Left ventricle myocardium superior (tissue), 1 donor: ENCODE data around the gene SPDEF. TPM values are rescaled to one million over a fixed set of nuclear protein-coding genes. Genes with fewer than 3 reads are reported as not detected.

Source experiments
- ATAC-seq: fragments of 200-7000 bp; cut with Tn5 transposase; one replicate; pipeline ENCODE4 v1.9.1; 2020; ENCODE audit warnings: mild to moderate bottlenecking, moderate library complexity
- DNase-seq: peaks from one replicate; pipeline ENCODE4 v3.0.0-alpha.2; 2020
- intact Hi-C: fragments of 100-400 bp; cut with micrococcal nuclease; formaldehyde crosslinking; loops from one replicate; pipeline ENCODE4 v1.11.0; 2022
- long read RNA-seq: library from polyadenylated mRNA; unstranded; transcript quantifications from one replicate; pipeline ENCODE4 v2.0.0, GENCODE V29; 2021
- total RNA-seq: library from RNA; stranded (reverse); fragmentation: NEBNext Ultra II Directional; extraction: Animal tissue kit (Norgen Biotek cat#: 25700); gene quantifications from one replicate; pipeline ENCODE4 v1.2.1, GENCODE V29; 2021
- donor health status: DM: no; HTN: yes; CAD: no; lungs with severe emphysema.

The SPDEF gene
- total RNA-seq, result not detected
- long read RNA-seq, result 0 reads

DNA sequence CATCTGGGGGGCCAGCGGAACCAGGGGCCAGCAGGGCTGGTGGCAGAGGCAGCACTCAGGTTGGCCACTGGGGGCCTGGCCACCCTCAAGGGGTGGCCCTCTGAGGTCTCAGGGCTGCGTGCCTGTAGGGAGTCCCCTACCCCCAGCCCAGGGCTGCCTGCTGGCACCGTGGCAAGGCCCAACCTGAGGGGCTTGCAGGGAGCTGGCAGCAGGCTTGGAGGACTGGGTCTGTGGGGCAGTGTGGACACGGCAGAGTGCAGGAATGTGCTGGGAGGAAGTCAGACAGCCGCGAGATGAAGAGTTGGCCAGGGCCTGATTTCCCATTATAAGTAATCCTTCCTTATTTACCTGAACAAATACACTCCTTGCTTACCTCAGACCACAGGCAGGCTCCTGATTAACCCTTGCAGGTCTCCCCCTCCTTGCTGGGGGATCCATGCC, at the start of gene SPDEF:
SPDEF (minus strand) TSS at position 299 of the 441 bp plus-strand sequence. CDS start 11,874 bp downstream, outside the sequence.
- intact Hi-C loops, result no loop called here
- ATAC-seq (no peak), DNase-seq (no peak)

DNA sequence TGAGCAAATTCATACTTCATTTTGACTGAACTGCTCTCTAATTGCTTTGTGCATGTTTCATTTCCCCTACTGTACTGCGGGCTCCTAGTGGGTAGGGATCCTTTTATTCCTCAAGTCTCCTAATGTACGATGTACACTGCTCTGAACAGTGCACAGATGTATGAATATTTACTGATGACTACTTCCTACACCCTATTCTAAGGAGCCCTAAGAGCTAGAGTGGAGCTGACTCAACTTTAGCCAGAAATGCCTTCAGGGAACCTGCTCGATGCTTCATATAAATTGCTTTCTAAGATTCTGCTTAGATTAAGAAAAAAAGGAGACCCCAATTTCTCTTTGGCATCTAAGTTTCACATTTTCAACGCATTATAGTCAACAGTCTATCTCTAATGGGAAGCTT, 47.6 kb upstream of the SPDEF start:
- ATAC-seq (no peak), DNase-seq (no peak)
- intact Hi-C loops, result loop anchor here (10.0 kb wide), 1 partner anchor 149 kb away; no protein-coding TSS in a partner anchor

DNA sequence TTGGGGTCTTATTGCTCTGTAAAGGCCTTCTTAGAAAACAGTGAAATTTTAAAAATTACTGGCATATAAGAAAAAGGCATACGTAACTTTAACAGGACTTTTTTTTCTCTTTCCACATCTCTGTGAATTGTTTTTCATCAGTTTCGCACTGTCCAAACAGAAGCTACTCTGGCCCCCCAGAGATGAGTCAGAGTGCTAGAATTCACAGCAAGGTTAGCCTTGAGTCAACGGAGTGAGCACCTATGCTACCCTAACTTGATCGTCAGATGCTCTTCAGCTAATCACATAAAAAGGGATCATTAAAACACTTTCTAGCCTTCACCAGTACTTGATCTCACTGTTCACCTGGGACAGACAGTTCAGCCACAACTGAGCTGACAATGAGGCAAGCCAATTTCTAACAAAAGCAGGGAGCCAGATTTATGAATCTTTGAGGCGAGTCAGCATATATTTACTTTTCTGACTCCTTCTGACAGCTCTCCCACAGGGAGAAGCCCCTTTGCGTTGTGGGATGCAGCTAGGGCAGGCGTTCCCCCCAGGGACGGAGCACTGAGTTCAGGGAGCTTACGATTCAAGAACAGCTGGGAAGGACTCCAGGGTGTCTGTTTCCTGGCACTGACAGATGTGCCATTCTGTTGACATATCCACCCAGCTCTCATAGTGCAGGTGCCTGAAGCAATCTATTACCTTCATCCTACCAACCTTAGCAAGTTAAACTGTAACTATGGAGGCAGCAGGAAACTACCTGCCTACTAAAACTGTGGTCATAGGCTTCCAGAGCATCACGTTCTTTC, 46.4 kb upstream of the SPDEF start:
- DNase-seq (no peak), ATAC-seq (peak; percentile 49)
- intact Hi-C loops, result loop anchor here (10.0 kb wide), 1 partner anchor 148 kb away; no protein-coding TSS in a partner anchor

DNA sequence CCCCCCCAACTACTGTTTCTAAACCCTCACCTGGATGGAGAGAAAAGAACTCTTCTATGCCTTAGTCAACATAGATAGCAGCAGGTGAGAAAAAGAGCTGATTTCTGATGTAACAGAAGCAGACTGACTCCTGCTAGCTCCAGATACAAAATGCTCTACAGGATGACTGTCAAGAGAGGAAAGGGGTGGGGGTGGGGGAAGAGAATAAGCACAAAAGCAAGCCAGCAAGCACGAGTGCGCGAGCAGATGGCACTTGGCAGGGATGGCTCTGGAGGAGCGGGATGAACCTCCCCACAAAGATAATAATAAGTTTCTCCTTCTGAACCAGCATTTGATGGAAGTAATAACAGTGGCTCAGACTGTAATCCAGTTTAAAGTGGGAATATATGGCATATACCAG, 45.6 kb upstream of the SPDEF start:
- ATAC-seq, result peak; percentile 59
- intact Hi-C loops, result loop anchor here (10.0 kb wide), 1 partner anchor 147 kb away; no protein-coding TSS in a partner anchor
- DNase-seq, result peak; percentile 47

DNA sequence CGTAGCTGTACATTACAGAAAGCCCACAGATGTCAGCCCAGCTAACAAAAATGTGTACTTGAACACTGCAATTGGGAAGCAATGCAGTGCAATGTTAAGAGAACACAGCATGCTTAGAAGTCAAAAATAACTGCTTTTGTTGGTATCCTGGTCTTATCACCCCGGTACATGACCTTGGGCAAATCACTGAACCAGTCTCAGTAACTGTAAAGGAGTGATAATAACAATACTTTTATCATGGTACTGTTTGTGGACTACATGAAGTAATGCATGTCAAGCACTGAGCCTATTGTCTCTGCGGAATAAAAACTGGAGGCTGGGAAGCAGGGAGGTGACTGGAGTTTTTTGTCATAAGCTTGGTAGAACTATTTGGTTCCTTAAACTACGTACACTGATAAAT, 44.7 kb upstream of the SPDEF start:
- ATAC-seq, result peak; percentile 57
- DNase-seq, result no peak
- intact Hi-C loops, result loop anchor here (10.0 kb wide), 1 partner anchor 146 kb away; no protein-coding TSS in a partner anchor

DNA sequence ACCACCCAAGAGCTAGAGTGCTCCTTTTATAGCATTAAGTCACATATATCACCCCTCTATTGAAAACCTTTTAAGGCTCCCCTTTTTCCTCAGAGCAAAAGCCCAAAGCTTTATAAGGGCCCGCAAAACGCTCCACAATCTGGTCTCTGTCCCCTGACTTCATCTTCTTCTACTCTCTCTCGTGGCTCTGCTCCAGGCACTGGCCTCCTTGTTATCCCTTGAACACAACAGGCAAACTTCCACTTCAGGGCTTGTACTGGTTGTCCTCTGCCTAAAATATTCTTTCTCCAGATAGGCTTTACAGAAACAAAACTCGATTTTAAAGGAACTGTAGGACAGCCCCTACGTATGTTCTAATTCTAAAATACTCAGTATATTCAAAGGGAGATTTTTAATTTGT, 44.0 kb upstream of the SPDEF start:
- ATAC-seq (peak; percentile 63), DNase-seq (peak; percentile 53)
- intact Hi-C loops, result loop anchor here (10.0 kb wide), 1 partner anchor 145 kb away; no protein-coding TSS in a partner anchor

DNA sequence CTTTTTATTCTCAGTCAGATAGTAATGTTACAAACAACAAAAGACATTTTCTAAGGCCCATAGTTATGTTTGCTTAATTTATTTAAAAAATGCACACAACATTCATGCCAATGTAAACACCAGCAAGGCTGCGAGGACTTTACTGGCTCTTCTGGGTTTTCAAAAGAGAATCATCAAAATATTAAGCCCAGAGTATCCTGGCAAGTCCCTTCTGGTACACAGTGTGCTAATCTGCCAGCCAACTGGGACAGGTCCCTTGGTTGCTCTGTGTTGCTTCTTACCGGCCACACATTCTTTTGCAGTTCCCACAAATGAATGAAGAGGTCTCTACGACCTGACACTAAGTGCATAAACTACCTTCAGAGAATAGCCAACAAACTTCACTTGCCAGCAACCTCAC, 42.6 kb upstream of the SPDEF start:
- DNase-seq, result peak; percentile 43
- peak; percentile 62 for ATAC-seq
- intact Hi-C loops, result no loop called here

DNA sequence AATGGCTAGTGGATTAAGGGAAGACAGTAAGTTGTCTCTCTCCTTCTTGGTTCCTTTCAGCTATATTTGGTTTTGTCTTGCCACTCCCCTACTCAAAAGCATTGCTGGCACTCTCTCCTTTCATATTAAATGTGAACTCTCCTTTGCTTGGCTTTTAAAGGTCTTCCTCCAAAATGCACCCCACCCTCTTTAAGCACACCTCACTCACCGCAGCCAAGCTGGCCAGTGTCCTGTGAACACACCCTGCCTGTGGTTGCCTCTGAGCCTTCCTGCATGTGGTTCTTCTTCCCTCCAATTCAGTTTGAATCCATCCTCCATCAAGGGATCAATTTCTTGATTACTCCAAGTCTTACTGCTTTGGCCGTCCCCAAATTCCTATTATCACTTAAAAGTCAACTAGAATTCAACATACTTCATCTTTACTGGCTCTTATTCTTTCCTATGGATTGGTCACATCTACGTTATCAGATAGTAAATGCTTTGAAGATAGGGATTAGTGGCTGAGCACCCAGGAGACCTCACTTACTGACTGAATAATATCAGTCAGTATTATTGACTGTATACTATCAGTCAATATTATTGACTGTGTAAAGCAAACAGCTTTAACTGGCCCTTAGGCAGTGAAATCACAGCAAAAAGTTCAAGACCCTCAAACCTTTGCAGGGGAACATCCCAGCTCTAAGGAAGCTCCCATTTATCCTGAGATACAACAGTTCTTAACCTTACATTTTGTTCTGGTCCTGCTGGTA, 41.6 kb upstream of the SPDEF start:
- ATAC-seq, result no peak
- intact Hi-C loops, result no loop called here
- no peak for DNase-seq

DNA sequence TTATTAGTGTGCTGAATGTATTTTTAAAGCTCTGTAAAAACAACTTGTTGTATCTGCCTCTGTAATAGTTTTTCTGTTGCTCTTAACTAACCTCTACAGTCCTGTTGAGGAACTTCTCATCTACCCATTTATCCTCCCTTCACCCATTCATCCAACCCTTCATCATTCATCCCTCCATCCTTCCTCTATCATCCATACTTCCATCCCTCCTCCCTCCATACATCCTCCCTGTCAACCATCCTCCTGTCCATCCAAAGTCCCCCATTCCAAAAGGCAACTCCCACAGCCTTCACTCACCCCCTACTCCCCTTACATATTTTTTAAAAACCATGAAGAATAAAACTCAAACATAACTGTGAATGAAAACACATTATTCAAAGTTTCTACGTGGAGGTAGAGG, 40.7 kb upstream of the SPDEF start:
- no peak for ATAC-seq
- no peak for DNase-seq
- intact Hi-C loops, result no loop called here

DNA sequence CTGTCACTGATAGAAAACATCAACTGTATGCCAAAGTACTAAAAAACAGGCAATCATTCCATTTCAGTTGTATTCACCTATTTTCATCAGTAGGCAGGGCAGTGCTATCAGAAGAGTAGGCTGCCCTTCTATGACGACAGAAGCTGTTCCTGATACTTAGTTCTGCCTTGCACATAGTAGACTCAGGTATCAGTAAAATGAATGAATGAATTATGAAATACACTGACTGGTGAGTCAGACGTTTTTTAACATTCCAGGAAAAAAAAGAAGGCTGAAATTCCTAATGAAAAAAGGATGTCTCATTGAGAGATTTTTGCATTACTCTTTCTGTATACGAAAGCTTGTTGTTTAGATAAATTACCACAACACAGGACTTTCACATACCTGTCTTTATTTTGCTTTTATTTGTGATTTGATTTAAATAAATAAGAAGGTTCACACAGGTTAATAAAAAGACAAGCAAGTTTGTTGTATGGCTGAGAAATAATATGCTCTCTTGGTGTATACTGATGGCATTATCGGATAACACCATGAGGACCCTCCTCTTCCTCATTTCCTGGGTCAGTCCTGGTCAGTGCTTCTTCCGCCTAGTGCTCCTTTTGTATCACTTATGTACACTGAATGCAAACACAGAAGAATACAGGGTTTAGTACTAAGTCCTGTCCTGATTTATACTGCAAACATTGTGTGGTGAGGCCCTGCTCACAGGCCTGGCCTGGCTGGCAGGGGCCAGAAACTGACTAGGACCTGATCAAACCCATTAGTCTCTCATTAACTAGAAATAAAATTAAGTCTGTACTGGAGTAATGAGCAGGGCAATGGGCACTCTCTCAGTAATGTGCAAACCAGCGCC, 39.4 kb upstream of the SPDEF start:
- no peak for ATAC-seq
- no peak for DNase-seq
- intact Hi-C loops, result no loop called here

DNA sequence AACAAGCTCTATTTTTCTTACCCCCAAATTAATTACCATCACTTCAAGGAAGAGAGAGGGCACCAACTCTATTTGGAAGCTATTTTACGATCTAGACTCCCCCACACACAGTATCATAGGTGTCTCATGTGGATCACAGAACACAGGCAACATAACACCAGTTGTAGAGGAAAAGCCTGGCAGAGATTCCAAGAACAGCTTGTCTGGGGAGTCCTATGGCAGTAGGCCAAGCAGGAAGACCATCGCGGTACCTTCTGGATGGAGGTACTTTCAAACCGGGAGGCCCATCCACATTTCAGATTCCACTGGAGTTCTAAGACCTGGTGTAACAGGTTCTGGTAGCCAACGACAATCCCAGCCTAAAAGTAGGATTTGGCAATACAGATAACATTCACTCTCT, 37.6 kb upstream of the SPDEF start:
- DNase-seq (no peak), ATAC-seq (peak; percentile 31)
- intact Hi-C loops, result no loop called here

DNA sequence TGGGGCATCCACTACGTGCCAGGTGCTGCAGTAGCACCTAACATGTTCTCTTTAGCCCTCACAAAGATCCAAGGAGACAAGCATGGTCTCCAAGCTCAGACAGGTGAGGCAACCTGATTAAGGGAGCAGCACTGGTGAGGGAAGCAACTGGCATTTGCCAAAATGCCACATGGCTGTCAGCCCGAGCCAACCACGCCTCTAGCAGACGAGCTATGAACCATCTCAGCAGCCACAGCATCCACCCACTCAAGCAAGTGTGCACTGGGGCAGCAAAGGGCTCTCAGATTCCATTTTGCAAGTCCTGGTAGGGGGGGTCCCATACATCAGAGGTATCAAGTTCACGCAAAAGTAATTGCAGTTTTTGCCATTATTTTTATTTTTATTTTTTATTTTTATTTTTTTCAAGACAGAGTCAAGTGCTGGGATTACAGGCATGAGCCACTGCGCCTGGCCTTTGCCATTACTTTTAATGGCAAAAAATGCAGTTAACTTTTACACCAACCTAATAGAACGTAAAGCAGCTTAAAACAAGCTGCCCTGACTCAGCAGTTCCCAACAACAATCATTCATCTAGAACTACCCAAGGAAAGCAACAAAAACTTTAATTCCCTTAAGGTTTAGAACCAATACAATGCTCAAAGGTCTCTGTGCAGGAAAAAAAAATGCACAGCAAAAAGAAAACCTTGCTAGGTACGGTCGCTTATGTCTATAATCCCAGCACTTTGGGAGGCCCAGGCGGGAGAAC, 36.3 kb upstream of the SPDEF start:
- ATAC-seq (no peak), DNase-seq (no peak)
- intact Hi-C loops, result no loop called here

DNA sequence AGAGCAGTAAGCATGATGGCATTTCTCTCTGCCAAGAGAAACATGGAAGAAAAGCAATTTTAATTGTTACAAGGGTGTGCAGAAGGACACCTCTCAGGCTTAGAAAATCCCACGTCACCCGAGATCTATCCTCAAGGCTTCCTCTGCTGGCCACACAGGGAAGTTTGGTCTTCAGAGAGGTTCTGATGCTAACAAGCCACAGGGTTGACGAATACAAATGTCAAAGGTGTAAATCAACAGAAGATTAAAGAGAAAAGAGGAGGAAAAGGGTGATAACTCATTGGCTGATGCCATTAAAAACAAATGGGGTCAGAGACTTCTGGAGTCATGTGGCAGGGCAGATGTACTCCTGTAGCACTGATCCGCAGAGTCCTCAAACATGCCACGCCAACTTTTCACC, 33.6 kb upstream of the SPDEF start:
- no peak for ATAC-seq
- intact Hi-C loops, result no loop called here
- no peak for DNase-seq

DNA sequence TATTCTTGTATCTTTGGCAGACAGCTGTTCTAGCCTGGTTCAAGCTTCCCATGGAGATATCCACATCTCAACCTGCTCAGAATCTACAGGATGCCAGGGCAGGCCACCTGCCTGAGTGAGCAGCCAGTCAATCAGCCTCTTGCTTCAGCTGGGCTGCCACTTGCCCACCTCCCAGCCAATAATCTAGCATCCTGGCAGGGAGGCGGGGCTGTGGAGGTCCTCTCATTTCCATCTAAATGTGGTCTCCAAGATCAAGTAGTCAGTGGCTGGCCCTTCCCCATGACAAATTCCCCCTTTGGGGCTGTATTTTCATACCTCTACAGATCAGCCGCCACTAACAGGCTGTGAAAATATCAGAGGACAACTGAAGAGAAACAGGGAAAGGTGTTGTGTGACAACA, 33.0 kb upstream of the SPDEF start:
- DNase-seq (no peak), ATAC-seq (no peak)
- intact Hi-C loops, result no loop called here

DNA sequence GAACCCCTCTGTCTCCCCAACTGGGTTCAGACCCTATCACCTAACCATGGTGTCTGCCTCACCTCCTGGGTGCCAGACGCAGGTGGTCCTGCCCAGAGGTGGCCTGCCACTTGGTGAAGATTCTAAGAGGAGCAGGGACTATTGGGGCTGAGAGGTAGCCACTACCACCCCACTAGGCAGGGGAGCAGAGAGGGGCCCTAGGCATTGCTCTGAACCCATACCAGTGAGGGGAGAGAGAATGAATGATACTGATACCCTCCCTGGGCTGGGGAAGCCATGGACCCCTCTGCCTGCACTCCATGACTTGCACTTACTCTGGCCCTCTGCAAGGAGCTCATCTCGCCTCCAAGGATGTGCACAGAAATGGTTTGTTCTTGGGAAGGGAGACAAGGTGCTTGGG, 31.7 kb upstream of the SPDEF start:
- no peak for DNase-seq
- intact Hi-C loops, result no loop called here
- ATAC-seq, result no peak

DNA sequence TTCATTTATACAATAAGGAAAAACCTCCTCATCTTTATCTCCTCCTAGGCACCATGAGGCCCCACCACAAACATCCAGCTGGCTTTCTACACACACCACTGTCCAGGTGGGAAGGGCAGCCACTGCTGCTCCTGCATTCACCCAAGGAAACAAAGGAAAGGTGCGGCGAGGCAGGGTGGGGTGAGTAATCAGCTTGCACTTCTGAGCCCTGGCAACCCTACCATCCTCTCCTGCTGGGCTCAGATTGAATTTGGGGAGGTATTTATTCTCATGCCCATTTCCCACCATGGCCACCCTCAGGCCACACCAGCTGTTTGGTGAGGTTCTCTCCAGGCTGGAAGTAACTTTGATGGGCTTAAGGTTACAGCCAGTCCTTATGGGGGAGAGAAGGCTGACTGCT, 31.2 kb upstream of the SPDEF start:
- ATAC-seq (no peak), DNase-seq (no peak)
- intact Hi-C loops, result no loop called here

DNA sequence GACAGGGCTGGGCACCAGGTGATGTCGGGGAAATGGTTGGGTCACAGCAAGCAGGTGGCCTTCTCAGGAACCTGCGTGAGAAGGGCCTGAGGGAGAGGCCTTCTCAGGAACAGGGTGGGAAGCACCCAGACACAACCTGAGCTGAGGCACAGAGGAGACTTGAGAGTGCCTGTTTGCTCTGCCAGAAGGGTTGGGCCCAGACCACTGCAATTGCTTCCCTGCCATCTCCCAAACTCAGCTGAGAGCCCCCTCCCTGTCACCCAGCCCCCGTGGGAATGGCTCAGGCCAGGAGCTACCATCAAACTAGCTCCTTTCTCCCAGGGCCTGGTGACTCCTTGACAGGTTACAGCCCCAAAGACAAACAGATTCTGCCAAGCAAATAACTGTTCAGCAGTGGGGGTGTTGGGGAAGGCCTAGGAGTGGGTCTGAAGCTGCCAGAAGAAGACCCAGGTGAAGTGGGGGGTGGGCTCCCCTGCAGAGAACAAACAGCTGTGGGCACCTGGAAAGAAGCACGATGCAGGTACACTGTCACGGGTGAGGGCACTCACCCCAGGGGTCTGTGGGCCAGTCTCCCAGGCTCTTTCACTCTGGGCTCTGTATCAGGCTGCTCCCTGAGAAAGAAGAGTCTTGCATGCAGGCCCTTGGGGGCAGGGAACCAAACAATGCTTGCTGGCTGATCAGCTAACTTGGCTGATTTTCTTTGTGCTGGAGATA, 30.4 kb upstream of the SPDEF start:
- DNase-seq (no peak), ATAC-seq (no peak)
- intact Hi-C loops, result no loop called here

DNA sequence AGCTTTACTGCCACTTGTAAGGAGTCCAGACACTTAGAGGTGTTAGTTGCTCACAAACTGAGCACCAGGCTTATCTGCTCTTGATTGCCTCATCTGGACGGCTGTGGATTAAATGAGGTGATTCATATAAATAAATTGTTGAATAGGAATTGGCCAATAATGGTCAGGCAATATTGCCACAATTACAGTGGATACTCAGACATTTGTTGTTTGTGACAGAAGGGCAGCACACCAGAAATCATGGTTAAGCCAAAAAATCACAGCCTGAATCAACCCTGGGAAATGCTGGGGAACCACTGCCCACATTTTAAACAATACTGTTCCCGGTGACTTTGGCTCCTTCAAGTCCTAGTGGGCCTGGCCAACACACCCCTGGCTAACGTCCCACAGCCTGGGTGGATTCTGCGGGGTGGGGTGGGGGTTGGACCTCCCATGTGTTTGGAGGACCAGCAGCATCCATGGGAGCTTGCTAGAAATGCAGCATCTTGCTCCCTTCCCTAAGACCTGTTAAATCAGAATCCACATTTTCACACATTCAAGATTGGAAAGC, 29.5 kb upstream of the SPDEF start:
- peak; percentile 44 for ATAC-seq
- intact Hi-C loops, result no loop called here
- no peak for DNase-seq
